ENCODE data around the gene RAB30.

The RAB30 gene

DNA sequence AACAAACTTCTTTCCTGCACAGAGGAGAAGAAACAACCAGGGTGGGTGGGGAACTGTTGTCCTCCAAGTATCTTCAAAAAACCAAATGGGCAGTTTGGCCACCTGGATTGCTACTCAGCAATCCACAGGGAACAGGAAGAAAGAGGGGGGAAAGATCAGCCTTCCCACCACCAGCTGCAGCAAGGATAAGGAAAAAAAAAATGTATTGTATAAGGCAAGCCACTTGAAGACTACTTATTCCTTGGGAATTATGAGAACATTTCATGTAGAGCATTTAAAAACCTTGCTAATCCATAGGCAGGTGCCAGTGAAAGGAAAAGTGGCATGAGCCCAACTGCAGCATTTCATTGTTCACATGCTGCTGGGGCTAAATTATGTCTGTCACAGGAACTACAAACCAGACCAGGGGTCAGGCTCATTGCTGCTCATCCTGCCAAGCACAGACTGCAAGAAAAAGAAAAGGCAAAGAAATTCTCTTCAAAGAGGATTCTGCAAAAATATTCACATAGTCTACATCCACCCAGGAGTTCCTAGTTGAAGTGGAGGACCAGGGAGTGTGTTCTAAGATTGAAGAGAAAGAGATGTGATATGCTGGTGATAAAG, 2.2 kb downstream of the RAB30 start:
- Mint-ChIP-seq H3K4me1 (no peaks in the 10 kb centered on the region), H3K9me3 (no peaks in the 10 kb centered on the region), H3K27me3 (ENCODE audit: low read depth, poor library complexity) (no peaks in the 10 kb centered on the region), H3K27ac (no peak overlapping the region), H3K4me3 (no peak overlapping the region), H3K36me3 (ENCODE audit: low read depth) (peaks cover 15% of the 10 kb centered on the region)
- DNase-seq: no peak
- TF ChIP-seq, protein P1, sequence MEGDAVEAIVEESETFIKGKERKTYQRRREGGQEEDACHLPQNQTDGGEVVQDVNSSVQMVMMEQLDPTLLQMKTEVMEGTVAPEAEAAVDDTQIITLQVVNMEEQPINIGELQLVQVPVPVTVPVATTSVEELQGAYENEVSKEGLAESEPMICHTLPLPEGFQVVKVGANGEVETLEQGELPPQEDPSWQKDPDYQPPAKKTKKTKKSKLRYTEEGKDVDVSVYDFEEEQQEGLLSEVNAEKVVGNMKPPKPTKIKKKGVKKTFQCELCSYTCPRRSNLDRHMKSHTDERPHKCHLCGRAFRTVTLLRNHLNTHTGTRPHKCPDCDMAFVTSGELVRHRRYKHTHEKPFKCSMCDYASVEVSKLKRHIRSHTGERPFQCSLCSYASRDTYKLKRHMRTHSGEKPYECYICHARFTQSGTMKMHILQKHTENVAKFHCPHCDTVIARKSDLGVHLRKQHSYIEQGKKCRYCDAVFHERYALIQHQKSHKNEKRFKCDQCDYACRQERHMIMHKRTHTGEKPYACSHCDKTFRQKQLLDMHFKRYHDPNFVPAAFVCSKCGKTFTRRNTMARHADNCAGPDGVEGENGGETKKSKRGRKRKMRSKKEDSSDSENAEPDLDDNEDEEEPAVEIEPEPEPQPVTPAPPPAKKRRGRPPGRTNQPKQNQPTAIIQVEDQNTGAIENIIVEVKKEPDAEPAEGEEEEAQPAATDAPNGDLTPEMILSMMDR (IDR thresholded peaks at IDR 0.05): no peak

DNA sequence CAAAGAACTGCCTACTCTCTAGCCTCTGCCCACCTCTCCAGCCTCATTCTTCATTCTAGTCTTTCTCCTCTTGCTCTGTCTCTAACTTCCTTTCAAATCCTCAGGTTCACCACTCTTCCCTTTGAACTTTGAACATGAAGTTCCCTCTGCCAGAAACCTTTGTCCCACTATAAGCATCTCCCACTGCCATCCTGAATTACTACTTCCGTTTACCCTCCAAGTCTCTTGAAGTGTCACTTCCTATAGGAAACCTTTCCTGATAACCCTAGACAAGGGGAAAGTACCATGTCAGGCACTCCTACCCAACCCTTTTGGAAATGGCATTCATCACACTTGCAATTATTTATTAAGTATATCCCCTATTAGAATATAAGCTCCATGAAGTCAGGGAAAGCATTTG, 3.1 kb downstream of the RAB30 start:
- no peaks in the 10 kb centered on the region for H3K9me3 Mint-ChIP-seq
- H3K27ac Mint-ChIP-seq: no peak overlapping the region
- TF ChIP-seq, protein P1 (IDR thresholded peaks at IDR 0.05): no peak
- no peaks in the 10 kb centered on the region for H3K27me3 Mint-ChIP-seq (ENCODE audit: low read depth, poor library complexity)
- peaks cover 5% of the 10 kb centered on the region for H3K36me3 Mint-ChIP-seq (ENCODE audit: low read depth)
- H3K4me1 Mint-ChIP-seq: peaks cover 2% of the 10 kb centered on the region
- H3K4me3 Mint-ChIP-seq: no peak overlapping the region
- no peak for DNase-seq

DNA sequence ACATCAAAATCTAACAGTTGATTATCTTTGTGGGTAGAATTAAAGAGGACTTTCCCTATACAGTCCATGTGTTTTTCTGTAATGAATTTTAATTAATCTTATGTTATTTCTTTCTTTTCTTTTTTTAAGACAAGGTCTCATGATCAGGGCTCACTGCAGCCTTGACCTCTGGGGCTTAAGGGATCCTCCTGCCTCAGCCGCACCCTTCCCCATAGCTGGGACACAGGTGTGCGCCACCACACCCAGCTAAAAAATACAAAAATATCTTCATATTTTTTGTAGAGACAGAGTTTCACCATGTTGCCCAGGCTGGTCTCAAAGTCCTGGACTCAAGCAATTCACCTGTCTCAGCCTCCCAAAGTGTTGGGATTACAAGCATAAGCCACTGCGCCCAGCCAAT, 7.7 kb downstream of the RAB30 start:
- peaks cover 9% of the 10 kb centered on the region for H3K4me1 Mint-ChIP-seq
- H3K4me3 Mint-ChIP-seq: no peak overlapping the region
- no peak for DNase-seq
- H3K36me3 Mint-ChIP-seq (ENCODE audit: low read depth): peaks cover 17% of the 10 kb centered on the region
- H3K9me3 Mint-ChIP-seq: peaks cover 8% of the 10 kb centered on the region
- H3K27me3 Mint-ChIP-seq (ENCODE audit: low read depth, poor library complexity): no peaks in the 10 kb centered on the region
- TF ChIP-seq, protein P1 (IDR thresholded peaks at IDR 0.05): no peak
- no peak overlapping the region for H3K27ac Mint-ChIP-seq

DNA sequence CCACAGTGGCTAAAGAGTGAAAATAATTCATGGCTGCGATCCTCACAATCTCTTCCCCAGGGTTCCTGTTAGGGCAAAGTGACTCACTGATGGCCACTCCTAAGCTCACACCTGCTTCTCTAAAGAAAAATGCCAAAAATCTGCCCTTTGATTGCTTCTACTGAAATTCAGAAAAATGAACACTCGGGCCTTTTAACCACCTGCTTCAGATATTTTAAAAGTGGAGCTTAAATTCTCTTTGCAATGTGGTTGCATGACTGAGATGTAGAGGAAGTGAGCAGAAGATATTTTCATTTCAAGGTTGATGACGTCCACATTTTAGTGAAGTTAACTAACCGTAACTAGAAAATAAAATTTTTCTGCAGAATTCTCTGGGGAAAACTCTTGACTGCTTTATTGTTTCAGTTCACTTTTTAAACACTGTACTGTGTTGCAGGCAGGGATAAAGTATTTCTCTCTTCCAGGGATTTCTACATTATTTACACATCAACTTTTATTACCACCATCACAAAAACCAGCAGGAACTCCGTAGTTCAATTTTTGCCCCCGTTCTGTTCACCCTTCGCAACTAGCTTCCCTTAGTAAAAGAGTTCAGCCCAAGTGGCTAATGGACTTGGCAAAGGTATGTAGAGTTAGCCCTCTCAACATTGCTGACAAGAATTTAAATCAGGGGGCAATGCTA, 8.5 kb downstream of the RAB30 start:
- DNase-seq: no peak
- Mint-ChIP-seq H3K4me3 (no peak overlapping the region), H3K27ac (peak overlapping the region; percentile 36), H3K9me3 (peaks cover 8% of the 10 kb centered on the region), H3K27me3 (ENCODE audit: low read depth, poor library complexity) (peaks cover 2% of the 10 kb centered on the region), H3K36me3 (ENCODE audit: low read depth) (peaks cover 17% of the 10 kb centered on the region), H3K4me1 (peaks cover 9% of the 10 kb centered on the region)
- TF ChIP-seq, protein P1 (IDR thresholded peaks at IDR 0.05): no peak

DNA sequence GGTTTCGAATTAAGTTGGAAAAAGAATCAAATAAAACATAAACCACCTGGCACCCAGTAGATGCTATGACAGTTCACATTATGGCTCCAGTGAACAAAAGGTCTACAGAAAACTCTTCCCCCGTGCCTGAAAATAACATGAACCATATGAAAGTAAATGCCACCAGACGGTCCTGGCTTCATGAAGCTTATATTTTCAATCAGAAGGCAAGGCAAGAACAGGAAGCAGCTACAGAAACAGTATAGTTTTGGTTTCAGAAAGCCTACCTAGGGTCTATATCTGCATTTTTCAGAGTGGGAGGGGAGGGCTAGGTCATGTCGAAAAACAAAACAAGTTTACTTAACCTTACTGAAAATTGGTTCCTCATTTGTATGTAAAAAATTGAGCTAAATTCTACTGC, 9.8 kb downstream of the RAB30 start:
- DNase-seq: no peak
- Mint-ChIP-seq H3K4me1 (peaks cover 9% of the 10 kb centered on the region), H3K27me3 (ENCODE audit: low read depth, poor library complexity) (peaks cover 2% of the 10 kb centered on the region), H3K36me3 (ENCODE audit: low read depth) (peaks cover 17% of the 10 kb centered on the region), H3K4me3 (no peak overlapping the region), H3K27ac (no peak overlapping the region), H3K9me3 (peaks cover 8% of the 10 kb centered on the region)
- TF ChIP-seq, protein P1 (IDR thresholded peaks at IDR 0.05): no peak

DNA sequence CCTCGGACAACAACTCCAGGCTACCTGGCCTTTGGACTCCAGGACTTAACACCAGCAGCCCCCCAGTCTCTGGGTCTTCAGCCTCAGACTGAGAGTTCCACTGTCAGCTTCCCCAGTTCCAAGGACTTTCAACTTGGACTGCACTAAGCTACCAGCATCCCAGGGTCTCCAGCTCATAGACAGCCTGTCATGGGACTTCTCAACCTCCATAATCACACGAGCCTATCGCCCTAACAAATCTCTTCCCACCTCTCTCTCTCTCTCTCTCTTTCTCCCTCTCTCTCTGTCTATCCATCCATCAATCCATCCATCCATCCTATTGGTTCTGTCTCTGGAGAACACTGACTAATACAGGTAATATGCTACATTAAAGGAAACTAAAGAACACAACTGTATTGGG, 10.7 kb downstream of the RAB30 start:
- TF ChIP-seq, protein P1 (IDR thresholded peaks at IDR 0.05): no peak
- Mint-ChIP-seq H3K4me1 (peaks cover 9% of the 10 kb centered on the region), H3K4me3 (no peak overlapping the region), H3K27ac (no peak overlapping the region), H3K9me3 (peaks cover 8% of the 10 kb centered on the region), H3K27me3 (ENCODE audit: low read depth, poor library complexity) (peaks cover 2% of the 10 kb centered on the region), H3K36me3 (ENCODE audit: low read depth) (peaks cover 20% of the 10 kb centered on the region)
- DNase-seq: no peak

Measured in nephron progenitor cell (in vitro differentiated cells).